Uterus (tissue), 4 donors: ENCODE results near the gene PACC1. TPM values are rescaled to one million over a fixed set of nuclear protein-coding genes. Genes with fewer than 3 reads are reported as not detected.

ENCODE experiments used
- DNase-seq, 2 donors: peaks; one replicate each; pipeline ENCODE4 v3.0.0-alpha.2; 2019 to 2020
- H3K27ac ChIP-seq, 2 donors: fragments of 200-600 bp; sonication (generic); 1 replicate in 1 of 2; 2 replicates in 1 of 2; pipeline ENCODE4 v1.5.1; 2016 to 2018
- H3K27me3 ChIP-seq, 2 donors: fragments of 200-600 bp; sonication (generic); one replicate each; pipeline ENCODE4 v1.5.1; 2018 to 2019; ENCODE audit warnings: control low read depth in 1 of 2
- H3K36me3 ChIP-seq, 2 donors: fragments of 200-600 bp; sonication (generic); one replicate each; pipeline ENCODE4 v1.5.1; 2019; ENCODE audit warnings: control low read depth in 1 of 2
- H3K4me1 ChIP-seq, 2 donors: fragments of 200-600 bp; sonication (generic); one replicate each; pipeline ENCODE4 v1.5.1; 2018 to 2019; ENCODE audit warnings: control low read depth in 1 of 2
- H3K4me3 ChIP-seq, 2 donors: fragments of 200-600 bp; sonication (generic); 1 replicate in 1 of 2; 2 replicates in 1 of 2; pipeline ENCODE4 v1.5.1; 2018 to 2019; ENCODE audit warnings: mild to moderate bottlenecking in 1 of 2
- H3K9me3 ChIP-seq, 2 donors: fragments of 200-600 bp; sonication (generic); one replicate each; pipeline ENCODE4 v1.5.1; 2019; ENCODE audit warnings: control low read depth in 1 of 2
- CTCF ChIP-seq, 4 experiments: fragments of 200-600 bp in 2 of 4; fragments of 450-650 bp in 2 of 4; sonication (generic) in 2 of 4; IDR thresholded peaks; one replicate each; pipeline ENCODE4 v1.5.1; 2016 to 2019; ENCODE audit warnings: antibody characterized with exemption in 4 of 4, mild to moderate bottlenecking in 2 of 4, moderate library complexity in 1 of 4
- POLR2A ChIP-seq, 2 donors: fragments of 450-650 bp; IDR thresholded peaks; one replicate each; pipeline ENCODE4 v1.6.1; 2016; ENCODE audit warnings: antibody characterized with exemption in 2 of 2, mild to moderate bottlenecking in 1 of 2, moderate library complexity in 1 of 2
- intact Hi-C: fragments of 100-400 bp; cut with DNase I; formaldehyde crosslinking; loops from one replicate; pipeline ENCODE4 v1.15.1; 2023; ENCODE audit warnings: low total_unique reads
- total RNA-seq, 4 donors: library from RNA; depleted of rRNA in 3 of 4; stranded (reverse); fragments of >200 nt in 3 of 4; gene quantifications; one replicate each; pipeline versions ENCODE4 v1.1.0 to v1.2.4, GENCODE V29; 2014 to 2023
- donor health status: DM: yes; HTN: yes; CAD: no.

The PACC1 gene
- total RNA-seq, 4 donors from 2014 or later: 1.5 to 10.9 (median 7.2) TPM

GRCh38 chr1:212438831-212439237, 24.1 kb upstream of the PACC1 start:
- intact Hi-C loops: no loop called here
- H3K27me3 ChIP-seq: no peaks in the 10 kb centered on the region
- H3K27ac ChIP-seq: no peak overlapping the region
- no peak overlapping the region for H3K4me3 ChIP-seq
- DNase-seq: no peak
- H3K36me3 ChIP-seq: no peaks in the 10 kb centered on the region
- peaks cover 0 to 2% of the 10 kb centered on the region in 2 donors for H3K4me1 ChIP-seq
- no peak for TF ChIP-seq POLR2A (IDR thresholded peaks at IDR 0.05)
- TF ChIP-seq CTCF (IDR thresholded peaks at IDR 0.05): no peak
- H3K9me3 ChIP-seq: no peaks in the 10 kb centered on the region

- peaks cover 0 to 7% of the 10 kb centered on the region in 2 donors for H3K4me1 ChIP-seq
- no peaks in the 10 kb centered on the region for H3K36me3 ChIP-seq
- H3K9me3 ChIP-seq: no peaks in the 10 kb centered on the region
- TF ChIP-seq CTCF (IDR thresholded peaks at IDR 0.05): no peak
- TF ChIP-seq POLR2A (IDR thresholded peaks at IDR 0.05): no peak
- intact Hi-C loops: no loop called here
- no peaks in the 10 kb centered on the region for H3K27me3 ChIP-seq
- no peak overlapping the region for H3K27ac ChIP-seq
- H3K4me3 ChIP-seq: no peak overlapping the region
- no peak for DNase-seq
Observed at GRCh38 chr1:212437179-212437798, 22.6 kb upstream of the PACC1 start.

- H3K4me3 ChIP-seq: no peak overlapping the region
- H3K36me3 ChIP-seq: no peaks in the 10 kb centered on the region
- peaks cover 0 to 7% of the 10 kb centered on the region in 2 donors for H3K4me1 ChIP-seq
- no peaks in the 10 kb centered on the region for H3K27me3 ChIP-seq
- no peak for TF ChIP-seq CTCF (IDR thresholded peaks at IDR 0.05)
- no peak for TF ChIP-seq POLR2A (IDR thresholded peaks at IDR 0.05)
- no peaks in the 10 kb centered on the region for H3K9me3 ChIP-seq
- DNase-seq: no peak
- intact Hi-C loops: no loop called here
- H3K27ac ChIP-seq: no peak overlapping the region
Observed at GRCh38 chr1:212434992-212435391, 20.3 kb upstream of the PACC1 start.

- Histone ChIP-seq H3K27ac (peak overlapping the region; percentile 93 to 95), H3K36me3 (no peaks in the 10 kb centered on the region), H3K4me3 (peak overlapping the region; percentile 60 to 79), H3K9me3 (no peaks in the 10 kb centered on the region), H3K4me1 (peaks cover 0 to 7% of the 10 kb centered on the region in 2 donors), H3K27me3 (no peaks in the 10 kb centered on the region)
- peak in 1 of 2 donors; percentile 36 for DNase-seq
- intact Hi-C loops: no loop called here
- TF ChIP-seq POLR2A (IDR thresholded peaks at IDR 0.05) (no peak), CTCF (IDR thresholded peaks at IDR 0.05) (no peak)
Observed at GRCh38 chr1:212433577-212434462, 19.1 kb upstream of the PACC1 start.
